ENCODE measurements around the gene TMEM117.

TMEM117 gene

GRCh38 chr12:43797561-43798217 is 38.2 kb upstream of the TMEM117 start:
- Histone ChIP-seq H3K4me3 (ENCODE audit: low read depth, low read length) (no peak overlapping the region), H3K27ac (ENCODE audit: extremely low read depth, low read depth, low read length) (no peak overlapping the region), H3K4me1 (ENCODE audit: control insufficient read depth, insufficient read depth, low read length) (peaks cover 21% of the 10 kb centered on the region), H3K36me3 (ENCODE audit: control insufficient read depth in 2 of 2, insufficient read depth in 1 of 2, low read length in 2 of 2) (peaks cover 58 to 64% of the 10 kb centered on the region in 2 experiments), H3K9me3 (ENCODE audit: control insufficient read depth, insufficient read depth, low read depth, low read length) (no peaks in the 10 kb centered on the region)
- TF ChIP-seq ZNF362 (tag by site-specific recombination; IDR thresholded peaks at IDR 0.05) (no peak), ZNF138 (tag by site-specific recombination; IDR thresholded peaks at IDR 0.05; ENCODE audit: borderline replicate concordance) (no peak), TRIM28 (IDR thresholded peaks at IDR 0.05; ENCODE audit: borderline replicate concordance, low read length) (no peak), ZNF18 (tag by site-specific recombination; IDR thresholded peaks at IDR 0.05) (no peak), MZF1 (tag by site-specific recombination; IDR thresholded peaks at IDR 0.05; ENCODE audit: borderline replicate concordance) (peak; percentile 75; the same call in 1 of the 2 replicates), BCL11B (tag by site-specific recombination; IDR thresholded peaks at IDR 0.05; ENCODE audit: low read depth) (no peak), ZSCAN30 (tag by site-specific recombination; IDR thresholded peaks at IDR 0.05) (no peak), ZNF148 (tag by site-specific recombination; IDR thresholded peaks at IDR 0.05; ENCODE audit: borderline replicate concordance) (no peak), ZNF350 (tag by site-specific recombination; IDR thresholded peaks at IDR 0.05) (no peak), PRDM6 (tag by site-specific recombination; IDR thresholded peaks at IDR 0.05) (peak; percentile 59), ZNF239 (tag by site-specific recombination; IDR thresholded peaks at IDR 0.05) (no peak), SP7 (tag by site-specific recombination; IDR thresholded peaks at IDR 0.05) (peak; percentile 50; the same call in 1 of the 2 replicates), ZNF184 (tag by site-specific recombination; IDR thresholded peaks at IDR 0.05) (no peak), ZNF677 (tag by site-specific recombination; IDR thresholded peaks at IDR 0.05) (no peak), ZNF596 (tag by site-specific recombination; IDR thresholded peaks at IDR 0.05) (no peak), BCL6B (tag by site-specific recombination; IDR thresholded peaks at IDR 0.05) (peak; percentile 43; the same call in 1 of the 2 replicates), ZNF146 (tag by site-specific recombination; IDR thresholded peaks at IDR 0.05) (no peak), ZNF211 (tag by site-specific recombination; IDR thresholded peaks at IDR 0.05; ENCODE audit: low read depth) (no peak), ZNF501 (tag by site-specific recombination; IDR thresholded peaks at IDR 0.05) (no peak)
- ChIA-PET POLR2A (no interaction called here), CTCF (interaction anchor here (0.7 kb wide), 1 partner anchor 84 kb away, joined by 4 read pairs; no protein-coding TSS in a partner anchor)
